NOMO-1 treated with dmso at 0.1 percent for 144 hours (cell line): Measurements from ENCODE around the gene RAB34.

ENCODE experiments used
- DNase-seq: peaks from one replicate; lab custom pipeline; 2025; ENCODE audit not compliant: unreplicated experiment; lab: John Stamatoyannopoulos, UW

The RAB34 gene

DNA sequence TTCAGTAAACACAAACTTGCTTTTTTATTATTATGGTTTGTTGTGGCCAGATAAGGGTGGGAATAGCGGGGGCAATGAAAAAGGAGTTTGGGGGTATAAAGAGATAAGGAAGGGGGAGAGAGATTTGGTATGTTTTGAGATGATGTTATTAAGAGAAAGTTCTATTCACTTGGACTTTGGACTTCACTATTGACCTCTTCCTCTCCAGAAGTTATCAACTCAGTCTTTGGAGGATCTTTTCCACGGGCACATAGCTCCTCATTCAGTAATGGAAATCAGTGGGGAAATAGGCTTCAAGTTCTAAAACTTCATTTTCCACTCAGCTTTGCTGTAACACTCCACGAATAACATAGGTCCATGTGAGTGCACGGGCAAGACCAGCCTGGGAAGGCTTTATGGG is 29.2 kb downstream of the RAB34 start:
- no peak for DNase-seq

DNA sequence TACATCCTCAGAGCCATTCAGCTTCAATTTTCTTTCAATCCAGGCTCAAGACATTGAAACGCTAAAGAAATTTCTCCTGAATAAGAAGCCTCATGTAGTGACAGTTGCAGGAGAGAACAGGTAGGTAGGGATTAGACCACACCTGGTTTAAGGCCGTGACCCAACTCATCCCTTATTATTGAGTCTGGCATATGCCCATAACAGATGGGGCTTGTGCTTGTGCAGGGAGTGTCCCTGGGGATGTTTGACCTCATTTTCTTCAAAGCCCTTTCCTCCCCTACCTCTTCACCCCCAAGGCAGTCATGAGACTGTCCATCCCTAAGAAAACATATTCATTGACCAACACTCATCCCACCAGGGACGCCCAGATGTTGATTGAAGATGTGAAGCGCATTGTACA is 31.4 kb downstream of the RAB34 start:
- no peak for DNase-seq

DNA sequence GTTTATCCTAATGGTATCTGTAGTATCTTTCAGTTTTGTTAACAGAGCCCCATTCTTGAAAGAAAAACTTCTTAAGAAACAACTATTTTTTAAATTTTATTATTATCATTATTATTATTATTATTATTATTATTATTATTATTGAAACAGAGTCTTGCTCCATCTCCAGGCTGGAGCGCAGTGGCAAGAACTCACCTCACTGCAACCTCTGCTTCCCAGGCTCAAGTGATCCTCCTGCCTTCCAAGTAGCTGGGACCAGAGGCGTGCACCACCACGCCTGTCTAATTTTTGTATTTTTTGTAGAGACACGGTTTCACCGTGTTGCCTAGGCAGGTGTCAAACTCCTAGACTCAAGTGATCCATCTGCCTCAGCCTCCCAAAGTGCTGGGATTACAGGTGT is 32.3 kb downstream of the RAB34 start:
- DNase-seq, result no peak

DNA sequence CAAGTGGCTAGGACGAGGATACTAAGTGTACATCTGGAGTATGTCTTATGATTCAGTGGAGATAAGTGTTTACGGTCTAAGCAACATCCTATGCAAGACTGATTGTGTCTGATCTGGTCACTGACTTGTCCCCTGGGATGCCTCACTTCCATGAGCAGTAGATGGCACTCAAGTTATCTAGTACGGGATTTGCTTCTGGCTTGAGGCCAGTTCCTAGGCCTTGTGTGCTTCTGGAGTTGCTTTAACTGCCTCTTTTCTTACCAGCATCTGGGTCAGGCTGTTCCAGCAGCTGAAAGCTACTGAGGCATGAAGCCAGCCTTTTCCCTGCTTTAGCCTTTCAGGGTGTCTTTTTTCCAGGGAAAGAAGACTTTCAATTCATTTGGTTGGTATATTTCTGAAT is 32.7 kb downstream of the RAB34 start:
- no peak for DNase-seq

DNA sequence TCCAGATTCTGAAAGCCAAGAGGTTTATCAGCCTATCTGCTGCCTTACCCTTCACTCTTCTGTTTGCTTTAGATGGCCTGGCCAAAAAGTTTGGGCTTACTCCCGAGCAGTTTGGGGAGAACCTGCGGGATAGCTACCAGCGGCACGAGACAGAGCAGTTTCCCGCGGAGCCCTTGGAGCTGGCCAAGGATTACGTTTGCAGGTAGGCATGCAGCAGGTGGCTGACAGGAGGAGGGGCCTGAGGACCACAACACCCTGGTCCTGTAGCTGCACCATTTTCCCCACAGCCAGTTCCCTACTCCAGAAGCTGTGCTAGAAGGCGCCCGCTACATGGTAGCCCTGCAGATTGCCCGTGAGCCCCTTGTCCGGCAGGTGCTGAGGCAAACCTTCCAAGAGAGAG is 35.0 kb downstream of the RAB34 start:
- no peak for DNase-seq

DNA sequence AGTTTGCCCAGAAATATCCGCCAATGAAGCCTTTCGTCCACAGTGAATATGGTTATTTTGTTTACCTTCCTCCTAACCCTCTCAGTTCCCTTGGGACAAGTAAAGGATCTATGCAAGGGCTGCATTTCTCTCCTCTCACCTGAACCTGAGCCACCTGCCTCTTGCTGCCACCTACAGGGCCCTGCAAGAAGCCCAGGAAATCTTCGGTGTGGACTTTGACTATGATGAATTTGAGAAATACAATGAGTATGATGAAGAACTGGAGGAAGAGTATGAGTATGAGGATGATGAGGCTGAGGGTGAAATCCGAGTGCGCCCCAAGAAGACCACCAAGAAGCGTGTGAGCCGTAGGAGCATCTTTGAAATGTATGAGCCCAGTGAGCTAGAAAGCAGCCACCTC is 41.7 kb downstream of the RAB34 start:
- DNase-seq, result no peak

DNA sequence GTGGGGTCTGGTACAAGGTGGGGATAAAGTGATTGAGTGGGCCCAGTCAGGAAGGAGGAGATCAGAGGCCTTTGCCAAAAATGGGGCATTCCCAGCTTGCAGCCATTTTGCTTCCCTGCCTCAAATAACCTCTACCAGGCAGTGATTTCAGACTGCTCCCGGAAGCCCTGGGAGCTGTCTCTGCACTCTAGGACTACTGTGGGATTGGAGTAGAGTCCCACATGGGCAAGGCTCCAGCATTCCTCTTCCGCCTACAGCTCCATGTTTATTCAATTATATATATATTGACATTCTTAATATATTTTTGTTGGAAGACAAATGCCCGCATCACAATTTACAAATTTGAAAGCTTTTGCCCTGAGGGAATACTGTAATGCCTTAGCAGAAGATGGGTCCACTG is 42.2 kb downstream of the RAB34 start:
- DNase-seq, result no peak

DNA sequence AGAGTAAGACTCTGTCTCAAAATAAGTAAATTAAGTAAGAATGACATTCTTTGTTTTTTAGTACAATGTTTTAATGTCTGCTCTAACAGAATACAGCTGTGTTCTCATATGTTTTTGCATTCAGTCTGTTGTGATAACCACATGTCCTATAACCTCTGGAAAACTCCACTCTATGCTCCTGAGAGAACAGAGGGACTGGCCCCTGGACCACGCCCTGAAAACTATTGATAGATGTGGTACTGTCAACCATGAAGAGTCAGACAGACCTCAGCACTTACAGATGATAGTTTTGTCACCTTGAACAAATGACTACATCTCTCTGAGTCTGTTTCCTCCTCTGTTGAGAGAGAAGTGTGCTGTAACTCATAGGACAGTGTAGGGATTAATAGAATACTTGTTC is 47.8 kb downstream of the RAB34 start:
- no peak for DNase-seq

DNA sequence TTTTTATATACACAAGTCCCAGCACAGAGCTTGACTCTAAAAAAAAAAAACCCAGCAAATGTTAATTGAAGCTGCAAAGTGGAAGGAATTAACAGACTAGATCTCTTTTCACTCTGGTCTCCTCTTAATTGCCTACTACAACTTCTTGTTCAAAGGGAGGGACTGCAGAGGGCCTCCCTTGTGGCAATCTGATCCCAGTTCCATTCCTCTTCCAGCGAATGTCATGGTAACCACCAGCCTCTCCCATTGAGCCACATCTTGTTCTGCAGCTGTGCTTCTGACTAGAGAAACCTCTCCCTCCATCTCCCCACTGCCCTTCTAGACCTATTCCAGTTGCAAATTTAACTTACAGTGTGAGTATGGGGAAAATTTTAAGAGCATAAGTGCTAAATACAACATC is 49.8 kb downstream of the RAB34 start:
- no peak for DNase-seq

DNA sequence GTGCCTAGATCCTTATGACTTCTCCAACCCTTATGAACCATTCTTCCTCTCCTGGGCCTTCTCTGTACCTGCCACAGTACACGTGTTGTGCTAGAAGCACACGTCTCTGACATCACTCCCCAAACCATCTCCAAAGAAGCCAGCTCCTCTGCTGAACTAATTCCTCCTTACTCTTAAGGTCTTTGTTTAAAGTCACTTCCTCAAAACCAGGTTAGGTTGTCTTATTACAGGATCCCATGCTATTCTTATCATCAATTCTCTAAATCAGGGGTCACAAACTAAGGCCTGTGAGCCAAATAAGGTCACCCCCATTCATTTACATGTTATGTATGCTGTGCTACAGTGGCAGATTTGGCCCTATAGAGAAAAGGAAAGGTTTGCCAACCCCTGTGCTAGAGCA is 51.7 kb downstream of the RAB34 start:
- DNase-seq, result no peak
